ENCODE results near the gene PAX8.

The PAX8 gene

GRCh38 chr2:113182471-113183260, 96.1 kb downstream of the PAX8 start:
- no peak for DNase-seq (ENCODE audit: low read depth)

- no peak for DNase-seq (ENCODE audit: low read depth)
These were observed 97.3 kb downstream of the PAX8 start for GRCh38 chr2:113181258-113182051.

- DNase-seq (ENCODE audit: low read depth): no peak
These were observed 98.4 kb downstream of the PAX8 start for GRCh38 chr2:113180131-113180946.

- DNase-seq (ENCODE audit: low read depth): no peak
These were observed 99.2 kb downstream of the PAX8 start for GRCh38 chr2:113179446-113180045.

- no peak for DNase-seq (ENCODE audit: low read depth)
These were observed 99.8 kb downstream of the PAX8 start for GRCh38 chr2:113178891-113179290.

- DNase-seq (ENCODE audit: low read depth): no peak
These were observed 100.5 kb downstream of the PAX8 start for GRCh38 chr2:113178069-113178746.

GRCh38 chr2:113176696-113177355, 101.9 kb downstream of the PAX8 start:
- DNase-seq (ENCODE audit: low read depth): no peak

GRCh38 chr2:113175736-113176695, 102.7 kb downstream of the PAX8 start:
- DNase-seq (ENCODE audit: low read depth): no peak

GRCh38 chr2:113175042-113175628, 103.6 kb downstream of the PAX8 start:
- no peak for DNase-seq (ENCODE audit: low read depth)

- no peak for DNase-seq (ENCODE audit: low read depth)
These were observed 104.4 kb downstream of the PAX8 start for GRCh38 chr2:113174376-113174750.

- no peak for DNase-seq (ENCODE audit: low read depth)
These were observed 105.0 kb downstream of the PAX8 start, which contains the start of gene PSD4 for GRCh38 chr2:113173542-113174375. Gene PSD4, plus strand, starts transcription at chr2:113173971. Its CDS starts 8,486 bp downstream, at chr2:113182457.

- no peak for DNase-seq (ENCODE audit: low read depth)
These were observed 105.8 kb downstream of the PAX8 start for GRCh38 chr2:113172721-113173541.

- no peak for DNase-seq (ENCODE audit: low read depth)
These were observed 107.2 kb downstream of the PAX8 start for GRCh38 chr2:113171334-113172075.

- DNase-seq (ENCODE audit: low read depth): no peak
These were observed 109.1 kb downstream of the PAX8 start for GRCh38 chr2:113169586-113169985.

GRCh38 chr2:113169002-113169530, 109.7 kb downstream of the PAX8 start:
- DNase-seq (ENCODE audit: low read depth): no peak

GRCh38 chr2:113167962-113168340, 110.8 kb downstream of the PAX8 start:
- no peak for DNase-seq (ENCODE audit: low read depth)

Measured in GM04504 (cell line).